GM19468 (cell line): ENCODE results near the gene SAT1.
A peak's percentile ranks its signal among the peaks of the same experiment; 100 is the strongest.
"Not testable (repeated sequence)": the region's sequence is repeated elsewhere in the genome, so short reads cannot be mapped to it uniquely, and the experiment has no call there.

Experiments
- ATAC-seq: cut with Tn5 transposase; IDR thresholded peaks from one replicate; pipeline ENCODE4 v1.9.1; 2021; ENCODE audit warnings: mild to moderate bottlenecking, moderate library complexity, moderate number of reproducible peaks; ENCODE audit not compliant: unreplicated experiment; ENCODE audit errors: extremely low read depth

SAT1 gene

DNA sequence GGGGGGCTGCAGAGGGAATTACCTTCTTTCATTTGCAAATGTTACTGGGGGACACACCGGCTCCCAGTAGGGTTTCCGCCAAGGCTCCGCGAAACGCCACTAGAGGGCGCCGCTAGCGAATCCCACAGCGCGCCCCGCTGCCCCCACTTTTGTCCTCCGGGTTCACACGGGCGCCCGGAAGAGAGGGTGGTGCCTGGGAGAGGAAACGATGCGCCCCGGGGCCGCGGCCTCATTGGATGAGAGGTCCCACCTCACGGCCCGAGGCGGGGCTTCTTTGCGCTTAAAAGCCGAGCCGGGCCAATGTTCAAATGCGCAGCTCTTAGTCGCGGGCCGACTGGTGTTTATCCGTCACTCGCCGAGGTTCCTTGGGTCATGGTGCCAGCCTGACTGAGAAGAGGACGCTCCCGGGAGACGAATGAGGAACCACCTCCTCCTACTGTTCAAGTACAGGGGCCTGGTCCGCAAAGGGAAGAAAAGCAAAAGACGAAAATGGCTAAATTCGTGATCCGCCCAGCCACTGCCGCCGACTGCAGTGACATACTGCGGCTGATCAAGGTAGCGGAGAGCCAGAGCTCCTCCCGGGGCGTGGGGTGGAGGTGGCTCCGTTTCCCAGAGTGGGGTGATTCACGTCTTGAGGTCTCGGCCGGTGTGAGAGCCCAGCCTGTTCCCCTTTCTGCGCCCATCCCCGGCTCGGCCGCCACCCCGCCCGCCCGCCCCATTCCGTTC, at the start of gene SAT1:
Gene SAT1 (plus strand): TSS at position 311 of the 726 bp plus-strand sequence. CDS start 179 bp downstream, at position 490.
- ATAC-seq, result peak; percentile 66

- ATAC-seq, result no peak
Measured at GRCh38 chrX:23736030-23736429, 46.9 kb upstream of the SAT1 start.

DNA sequence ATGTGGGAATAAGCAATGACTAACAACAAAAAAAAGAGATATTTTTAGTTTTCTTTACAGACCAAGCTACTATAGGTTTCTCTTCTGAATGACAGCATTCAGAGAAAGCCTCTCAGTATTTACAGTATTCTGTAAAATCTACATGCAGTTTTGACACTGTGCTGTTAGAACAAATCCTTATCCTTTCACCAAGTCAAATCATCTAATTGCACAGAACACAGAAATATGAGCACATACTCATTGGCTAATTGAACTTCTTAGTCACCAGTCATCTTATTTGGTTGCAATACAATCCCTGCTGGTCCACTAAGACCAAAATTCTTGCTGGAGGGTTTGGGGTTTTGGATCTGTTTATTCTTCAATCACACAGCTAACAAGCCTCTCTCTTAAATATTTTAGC, 45.6 kb upstream of the SAT1 start:
- ATAC-seq, result no peak

- ATAC-seq, result no peak
Measured at GRCh38 chrX:23742174-23742696, 40.7 kb upstream of the SAT1 start.

DNA sequence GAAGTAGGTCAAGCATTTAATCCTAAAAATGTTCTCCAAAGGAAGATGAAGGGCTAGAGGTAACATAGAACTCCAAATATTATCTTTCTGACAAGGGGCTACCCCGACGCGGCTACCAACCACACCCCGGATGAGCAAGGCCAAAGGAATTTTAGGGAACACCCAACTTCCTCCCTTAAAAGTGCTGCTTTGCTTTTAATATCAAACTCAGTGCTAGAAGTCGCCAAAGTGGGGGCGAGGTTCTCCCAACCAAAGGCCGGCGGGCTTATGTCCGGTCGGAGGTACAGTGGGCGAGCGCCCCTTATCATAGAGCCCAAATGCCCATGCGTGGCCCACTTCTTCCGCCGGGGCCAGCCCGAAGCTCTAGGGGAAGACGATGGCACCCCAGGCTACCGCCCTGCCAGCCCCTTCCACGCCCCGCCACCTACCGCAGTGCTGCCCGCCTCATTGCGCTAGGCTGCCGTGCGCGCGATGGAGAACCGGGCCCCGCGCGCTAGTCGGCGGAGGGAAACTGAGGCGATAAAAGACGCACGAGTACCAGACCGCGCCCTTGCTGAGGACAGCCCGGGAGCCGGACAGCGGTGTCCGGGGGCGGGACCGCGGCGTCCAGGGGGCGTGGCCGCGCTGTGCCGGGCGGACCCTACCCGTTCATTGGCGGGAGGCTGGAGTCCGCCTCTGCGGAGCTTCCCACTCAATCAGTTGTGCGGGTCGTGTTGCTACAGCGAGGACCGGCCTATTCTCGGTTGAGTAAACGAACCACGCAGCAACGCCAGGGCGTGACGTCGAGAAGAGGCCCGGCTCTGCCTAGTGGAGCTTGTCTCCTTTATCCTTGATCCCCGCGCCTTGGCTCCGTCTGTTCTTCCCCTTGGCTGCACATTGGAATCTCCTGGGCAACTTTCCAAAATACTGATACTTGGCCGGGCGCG, 40.0 kb upstream of the SAT1 start, which contains the start of gene ACOT9:
Gene ACOT9 (minus strand): TSS at position 580 of the 926 bp plus-strand sequence. CDS start 132 bp downstream, at position 448.
- ATAC-seq, result peak; percentile 95

DNA sequence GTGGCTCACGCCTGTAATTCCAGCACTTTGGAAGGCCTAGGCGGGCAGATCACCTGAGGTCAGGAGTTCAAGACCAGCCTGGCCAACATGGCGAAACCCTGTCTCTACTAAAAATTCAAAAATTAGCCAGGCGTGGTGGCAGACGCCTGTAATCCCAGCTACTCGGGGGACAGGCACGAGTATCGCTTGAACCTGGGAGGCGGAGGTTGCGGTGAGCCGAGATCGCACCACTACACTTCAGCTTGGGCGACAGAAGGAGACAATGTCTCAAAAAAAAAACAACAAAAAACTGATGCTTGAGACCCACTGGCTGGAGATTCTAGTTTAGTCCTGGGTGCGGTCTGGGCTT, 39.4 kb upstream of the SAT1 start:
- not testable (repeated sequence) for ATAC-seq

GRCh38 chrX:23745786-23746185, 37.2 kb upstream of the SAT1 start:
- ATAC-seq, result no peak

DNA sequence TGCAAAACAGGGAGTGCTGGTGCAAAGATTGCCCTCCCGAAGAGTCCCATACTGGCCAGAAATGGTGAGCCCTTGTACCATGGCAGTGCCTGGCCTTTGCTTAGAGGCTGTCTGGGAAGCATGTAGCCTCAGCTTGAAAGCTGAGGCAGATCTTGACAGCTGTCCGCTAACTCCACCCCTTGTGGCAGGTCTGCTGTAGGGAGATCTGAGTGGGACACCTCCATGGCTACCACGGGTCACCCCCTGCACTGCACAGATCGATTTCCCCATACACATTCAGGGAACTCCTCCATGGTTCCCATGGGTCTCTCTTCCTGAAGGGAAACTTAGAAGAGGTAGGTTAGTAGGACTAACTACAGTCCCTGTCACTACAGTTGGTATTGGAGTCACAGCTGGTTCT, 33.8 kb upstream of the SAT1 start:
- ATAC-seq, result no peak

DNA sequence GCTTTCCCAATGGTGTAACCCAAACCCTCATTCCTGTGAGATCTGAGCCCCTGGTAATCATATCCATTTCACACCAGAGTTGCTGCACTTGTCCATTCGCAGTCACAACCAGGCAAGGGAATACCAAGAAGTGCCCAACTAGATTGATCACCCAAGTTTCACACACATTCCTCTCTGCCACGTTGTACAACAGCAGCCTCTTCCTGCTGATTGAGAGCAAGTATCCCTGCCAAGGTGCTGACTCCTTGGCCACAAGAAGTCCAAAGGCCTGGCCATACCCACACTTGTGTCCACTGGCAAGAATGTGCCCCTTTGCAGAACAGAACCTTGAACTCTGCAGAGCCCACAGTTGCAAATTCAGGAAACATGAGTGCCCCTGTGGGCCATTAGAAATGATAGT, 33.4 kb upstream of the SAT1 start:
- ATAC-seq, result no peak

GRCh38 chrX:23752740-23753415, 30.1 kb upstream of the SAT1 start:
- no peak for ATAC-seq

DNA sequence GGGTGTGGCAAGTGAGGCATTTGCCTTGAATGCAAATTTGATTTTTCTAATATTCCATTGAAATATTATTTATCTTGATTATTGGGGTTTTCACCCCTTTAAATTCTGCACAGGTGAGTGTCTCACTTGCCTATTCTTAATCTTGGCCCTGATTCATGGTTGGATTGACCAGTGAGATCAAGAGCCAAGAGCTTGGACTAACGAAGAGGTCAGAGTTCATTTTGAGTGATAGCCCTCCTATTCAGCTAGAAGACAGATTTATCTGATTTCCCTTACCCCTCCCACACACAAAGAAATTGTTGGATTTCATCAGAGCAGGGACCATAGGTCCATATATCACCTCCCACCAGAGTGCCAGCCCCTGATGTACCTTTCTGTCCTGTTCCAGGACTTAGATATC, 28.3 kb upstream of the SAT1 start:
- no peak for ATAC-seq

DNA sequence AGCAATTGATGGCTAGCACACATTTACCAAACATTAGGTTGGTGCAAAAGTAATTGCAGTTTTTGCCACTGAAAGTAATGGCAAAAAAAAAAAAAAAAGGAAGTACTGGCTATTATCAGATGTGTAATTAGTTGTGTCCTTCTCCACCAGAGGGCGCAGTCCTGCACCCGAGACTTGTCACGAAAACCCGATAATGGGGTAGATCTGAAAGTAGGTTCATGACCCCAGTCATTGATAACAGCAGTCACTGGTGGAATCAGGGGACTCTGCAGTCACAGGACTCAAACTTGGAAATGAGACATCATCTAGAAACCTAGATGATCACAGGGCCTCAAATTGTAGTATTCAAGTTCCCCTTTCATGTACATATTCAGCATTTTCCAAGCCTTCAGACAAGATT, 26.8 kb upstream of the SAT1 start:
- ATAC-seq, result no peak

DNA sequence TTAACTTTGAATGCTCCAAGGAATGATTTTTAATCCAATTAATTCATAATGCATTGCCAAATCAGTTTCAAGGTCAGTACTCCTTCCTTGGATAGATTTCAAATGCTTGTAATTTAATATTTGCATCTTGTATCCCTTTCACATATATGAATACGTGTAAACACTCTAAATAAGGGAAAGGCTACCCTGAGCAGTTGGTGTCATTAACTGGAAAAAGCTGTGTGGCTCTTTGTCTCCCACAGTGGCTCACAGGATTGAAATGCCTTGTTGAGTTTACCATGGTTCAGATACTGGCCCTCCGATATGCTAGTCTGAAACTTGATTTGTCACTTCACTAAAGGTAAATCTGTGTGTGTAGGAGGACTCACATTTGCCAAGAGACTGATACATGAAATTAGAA, 23.2 kb upstream of the SAT1 start:
- no peak for ATAC-seq

DNA sequence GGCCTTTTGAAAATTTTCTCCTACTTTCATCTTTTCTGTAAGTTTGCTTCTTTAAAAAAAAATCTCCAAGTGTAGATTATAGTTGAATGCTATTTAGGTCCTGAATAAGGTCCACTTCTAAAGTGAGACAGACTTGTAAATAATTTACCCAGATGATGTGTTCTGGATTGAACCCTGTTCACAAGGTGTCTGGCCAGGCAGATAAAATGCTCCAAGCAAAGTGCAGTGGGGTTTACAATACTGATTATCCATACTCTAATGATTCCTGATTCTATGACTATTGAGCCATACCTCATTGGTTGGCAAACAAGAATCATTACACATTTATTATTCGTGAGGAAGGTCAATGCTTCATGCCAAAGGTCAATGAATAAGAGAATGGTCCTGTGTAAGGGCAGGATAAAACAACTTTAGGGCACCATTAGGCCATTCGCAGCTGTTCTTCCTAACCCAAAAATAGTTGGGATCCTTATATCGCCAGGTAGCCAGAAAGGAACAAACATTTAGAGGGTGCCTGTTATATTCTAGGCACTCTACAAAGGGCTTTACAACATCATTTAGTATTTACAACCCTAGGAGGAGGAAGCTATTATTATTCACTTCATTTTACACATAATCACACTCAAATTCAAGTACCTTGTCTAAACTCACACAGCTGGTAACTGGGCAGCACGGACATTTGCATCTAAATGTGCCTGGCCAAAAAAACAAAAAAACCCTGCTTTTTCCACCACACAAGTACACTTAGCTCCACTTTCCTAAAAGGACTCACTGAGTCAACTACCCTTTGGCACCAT, 18.6 kb upstream of the SAT1 start:
- no peak for ATAC-seq

- no peak for ATAC-seq
Measured at GRCh38 chrX:23765449-23765848, 17.5 kb upstream of the SAT1 start.

- ATAC-seq, result no peak
Measured at GRCh38 chrX:23765868-23766267, 17.1 kb upstream of the SAT1 start.

- ATAC-seq, result no peak
Measured at GRCh38 chrX:23766650-23767551, 16.1 kb upstream of the SAT1 start.

- ATAC-seq, result no peak
Measured at GRCh38 chrX:23770142-23770541, 12.8 kb upstream of the SAT1 start.

GRCh38 chrX:23771086-23771485, 11.9 kb upstream of the SAT1 start:
- ATAC-seq, result not testable (repeated sequence)
